ENCODE measurements around the gene SETBP1. TPM values are rescaled to one million over a fixed set of nuclear protein-coding genes. Genes with fewer than 3 reads are reported as not detected.

Gene SETBP1
- total RNA-seq, 1 experiment from 2014 or later: 11.9 TPM

DNA sequence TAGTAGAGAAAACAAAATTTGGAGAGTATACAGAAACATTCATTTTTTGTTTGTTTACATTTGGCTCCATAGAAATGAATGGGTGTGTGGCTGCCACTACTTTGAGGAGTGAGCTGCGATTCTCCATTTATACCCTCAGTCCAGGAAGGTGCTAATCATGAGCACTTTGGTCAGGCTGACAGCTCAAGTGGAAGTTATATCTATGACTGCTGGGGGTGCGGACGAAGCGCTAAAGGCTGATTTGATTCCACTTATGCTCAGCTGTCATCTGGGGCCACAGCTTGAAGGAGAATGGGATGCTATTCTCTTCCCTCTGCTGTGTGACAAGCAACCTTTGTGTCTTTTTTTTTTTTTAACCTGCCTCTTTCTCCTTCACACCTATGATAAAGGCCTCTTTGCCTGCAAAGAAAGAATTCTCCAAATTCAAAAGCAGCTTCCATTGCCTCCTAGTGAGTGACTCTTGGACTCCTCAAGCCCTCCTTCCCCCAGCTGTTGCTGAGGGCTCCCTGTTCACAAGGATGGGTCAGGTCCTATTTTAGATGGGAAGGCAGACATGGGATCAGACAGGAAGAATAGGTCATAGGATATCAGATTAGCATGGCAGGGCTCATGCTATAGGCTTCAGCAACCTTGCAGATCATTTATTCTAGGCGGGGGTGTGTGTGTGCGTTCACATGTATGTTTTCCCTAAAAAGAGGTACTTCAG lies 201.6 kb downstream of the SETBP1 start:
- Histone ChIP-seq H3K9me3 (replicated peaks) (no peaks in the 10 kb centered on the region), H3K4me3 (no peak overlapping the region), H3K27me3 (no peaks in the 10 kb centered on the region), H3K27ac (no peak overlapping the region), H3K36me3 (no peaks in the 10 kb centered on the region), H3K4me1 (no peaks in the 10 kb centered on the region)
- DNase-seq: peak in 1 of 2 experiments; percentile 28

- Histone ChIP-seq H3K4me3 (no peak overlapping the region), H3K36me3 (no peaks in the 10 kb centered on the region), H3K27me3 (no peaks in the 10 kb centered on the region), H3K4me1 (no peaks in the 10 kb centered on the region), H3K9me3 (replicated peaks) (no peaks in the 10 kb centered on the region), H3K27ac (no peak overlapping the region)
- DNase-seq: no peak
These were observed 203.0 kb downstream of the SETBP1 start for GRCh38 chr18:44883671-44884070.

DNA sequence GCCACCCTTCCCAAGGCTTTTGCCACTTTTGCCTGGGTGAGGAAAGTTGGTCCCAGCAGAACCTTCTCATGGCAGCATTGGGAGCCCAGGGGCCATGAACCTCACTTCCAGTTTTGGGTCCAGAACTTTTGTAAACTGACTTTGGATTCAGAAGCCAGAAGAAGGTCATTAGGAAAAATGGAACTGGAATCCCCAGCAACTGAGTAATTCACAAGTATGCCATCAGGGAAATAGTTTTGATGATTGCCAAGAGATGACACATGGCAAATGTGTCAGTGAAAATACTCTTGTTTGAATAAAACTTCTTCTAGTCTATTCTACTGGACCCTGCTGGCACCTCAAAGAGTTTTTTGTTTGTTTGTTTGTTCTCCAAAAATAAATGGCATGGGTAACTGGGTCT lies 203.7 kb downstream of the SETBP1 start:
- H3K27me3 ChIP-seq: no peaks in the 10 kb centered on the region
- no peaks in the 10 kb centered on the region for H3K9me3 ChIP-seq (replicated peaks)
- no peaks in the 10 kb centered on the region for H3K4me1 ChIP-seq
- H3K27ac ChIP-seq: no peak overlapping the region
- no peaks in the 10 kb centered on the region for H3K36me3 ChIP-seq
- no peak overlapping the region for H3K4me3 ChIP-seq
- DNase-seq: no peak

DNA sequence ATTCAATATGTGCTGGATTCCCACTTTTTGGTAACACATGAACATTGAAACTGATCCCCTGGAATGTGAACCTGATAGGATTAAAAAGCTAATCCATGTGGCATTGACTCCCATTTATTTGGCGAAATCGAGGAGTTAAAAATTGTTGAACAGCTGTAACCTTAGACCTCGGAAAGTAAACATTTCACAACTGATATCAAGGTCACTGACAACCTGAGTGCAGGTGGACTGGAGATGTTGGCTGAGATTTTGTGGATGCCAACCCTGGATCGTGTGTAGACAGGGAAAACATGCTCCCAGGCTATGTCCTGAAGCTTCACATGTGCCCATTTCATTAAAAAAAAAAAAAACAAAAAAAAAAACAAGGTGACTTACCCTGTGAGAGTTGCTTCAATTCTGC lies 204.8 kb downstream of the SETBP1 start:
- Histone ChIP-seq H3K9me3 (replicated peaks) (no peaks in the 10 kb centered on the region), H3K4me1 (no peaks in the 10 kb centered on the region), H3K27ac (no peak overlapping the region), H3K36me3 (no peaks in the 10 kb centered on the region), H3K27me3 (no peaks in the 10 kb centered on the region), H3K4me3 (no peak overlapping the region)
- no peak for DNase-seq

DNA sequence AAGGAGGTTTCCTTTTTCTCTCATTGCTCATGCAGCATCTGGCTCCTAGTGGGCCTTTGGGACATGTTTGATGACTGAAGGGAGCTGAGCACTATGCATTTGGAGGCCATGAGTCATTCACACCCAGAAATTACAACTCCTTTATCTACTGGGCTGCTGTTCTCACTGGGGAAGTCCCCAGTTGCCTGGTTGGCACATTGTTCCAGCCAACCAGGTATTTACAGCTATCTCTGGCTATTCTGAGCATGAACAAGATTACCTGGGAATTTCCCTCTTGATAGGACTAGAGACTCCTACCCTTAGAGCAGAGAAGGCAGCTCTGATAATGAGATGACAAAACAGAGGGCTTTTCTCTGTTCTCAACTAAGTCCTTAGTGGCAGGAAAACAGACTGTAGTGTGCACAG lies 206.5 kb downstream of the SETBP1 start:
- H3K4me1 ChIP-seq: no peaks in the 10 kb centered on the region
- H3K4me3 ChIP-seq: no peak overlapping the region
- DNase-seq: peak in 1 of 2 experiments; percentile 4
- H3K27ac ChIP-seq: no peak overlapping the region
- no peaks in the 10 kb centered on the region for H3K36me3 ChIP-seq
- H3K9me3 ChIP-seq (replicated peaks): no peaks in the 10 kb centered on the region
- H3K27me3 ChIP-seq: no peaks in the 10 kb centered on the region

DNA sequence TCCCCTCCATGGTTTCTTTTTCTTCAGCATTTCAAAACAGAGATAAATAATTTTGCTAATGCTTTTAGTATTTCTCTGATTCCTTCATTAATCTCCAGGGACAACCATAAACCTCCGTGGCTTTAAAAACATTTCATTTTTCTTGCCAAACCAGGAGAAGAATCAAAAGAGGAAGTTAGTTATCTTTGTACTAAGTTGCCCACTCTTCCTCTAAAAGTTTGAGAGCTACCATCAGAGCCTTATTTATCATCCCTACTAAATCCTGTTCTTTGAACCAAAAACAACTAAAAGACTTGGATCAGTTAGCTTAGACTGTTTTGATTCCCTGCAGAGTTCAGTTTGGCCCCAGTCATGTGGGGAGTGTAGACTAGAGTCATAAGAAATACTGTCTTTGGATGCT lies 208.4 kb downstream of the SETBP1 start:
- DNase-seq: no peak
- no peaks in the 10 kb centered on the region for H3K9me3 ChIP-seq (replicated peaks)
- H3K27me3 ChIP-seq: no peaks in the 10 kb centered on the region
- H3K4me3 ChIP-seq: no peak overlapping the region
- H3K36me3 ChIP-seq: no peaks in the 10 kb centered on the region
- no peaks in the 10 kb centered on the region for H3K4me1 ChIP-seq
- H3K27ac ChIP-seq: no peak overlapping the region

GRCh38 chr18:44893045-44893706 lies 212.5 kb downstream of the SETBP1 start:
- peaks cover 19% of the 10 kb centered on the region for H3K4me1 ChIP-seq
- H3K27me3 ChIP-seq: no peaks in the 10 kb centered on the region
- no peak overlapping the region for H3K27ac ChIP-seq
- DNase-seq: no peak
- H3K9me3 ChIP-seq (replicated peaks): no peaks in the 10 kb centered on the region
- no peak overlapping the region for H3K4me3 ChIP-seq
- H3K36me3 ChIP-seq: no peaks in the 10 kb centered on the region

DNA sequence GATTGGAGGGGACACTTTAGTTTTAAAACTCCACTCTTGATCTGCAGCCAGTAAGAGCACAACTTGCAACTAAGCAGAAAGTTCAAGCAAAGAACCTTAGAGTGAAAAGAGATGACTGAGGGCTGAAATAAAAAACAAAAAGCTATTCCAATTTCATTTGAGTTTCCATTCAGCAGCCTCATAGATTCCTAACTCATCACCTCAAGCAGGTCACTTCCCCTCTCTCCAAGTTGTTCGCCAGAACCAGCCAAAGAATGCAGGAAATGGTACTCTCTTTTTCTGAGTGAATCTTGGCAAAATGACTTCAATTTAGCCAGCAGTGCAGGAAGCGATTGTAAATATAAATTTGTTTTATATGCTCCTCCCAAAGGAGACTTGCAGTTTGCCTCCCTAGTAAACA lies 213.3 kb downstream of the SETBP1 start:
- no peak for DNase-seq
- no peak overlapping the region for H3K4me3 ChIP-seq
- H3K36me3 ChIP-seq: no peaks in the 10 kb centered on the region
- H3K9me3 ChIP-seq (replicated peaks): no peaks in the 10 kb centered on the region
- no peak overlapping the region for H3K27ac ChIP-seq
- H3K27me3 ChIP-seq: no peaks in the 10 kb centered on the region
- H3K4me1 ChIP-seq: peaks cover 27% of the 10 kb centered on the region

- H3K4me3 ChIP-seq: no peak overlapping the region
- peaks cover 29% of the 10 kb centered on the region for H3K4me1 ChIP-seq
- no peaks in the 10 kb centered on the region for H3K36me3 ChIP-seq
- no peaks in the 10 kb centered on the region for H3K27me3 ChIP-seq
- no peak overlapping the region for H3K27ac ChIP-seq
- peak; percentile 45 to 69 for DNase-seq
- H3K9me3 ChIP-seq (replicated peaks): no peaks in the 10 kb centered on the region
These were observed 214.6 kb downstream of the SETBP1 start for GRCh38 chr18:44895176-44895798.

DNA sequence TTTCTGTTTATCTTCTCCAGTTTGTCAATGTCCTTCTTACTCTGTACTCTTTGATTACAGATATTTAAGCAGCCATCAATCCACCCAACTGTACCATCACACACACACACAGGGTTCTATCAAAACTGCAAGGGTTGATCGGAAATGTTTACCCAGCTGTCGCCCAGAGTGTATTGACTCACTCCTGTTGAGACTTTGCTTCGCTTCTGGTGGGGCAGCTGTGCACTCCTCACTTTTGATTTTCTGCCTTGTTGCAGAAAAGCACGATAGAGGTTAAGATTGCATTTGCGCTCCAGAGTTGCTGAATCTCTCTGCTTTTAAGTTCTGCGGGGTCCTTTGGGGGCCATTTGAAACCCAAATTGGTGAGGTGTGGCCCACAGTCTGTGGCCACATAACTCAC lies 216.2 kb downstream of the SETBP1 start:
- Histone ChIP-seq H3K4me1 (peaks cover 29% of the 10 kb centered on the region), H3K4me3 (peak overlapping the region; percentile 43), H3K9me3 (replicated peaks) (no peaks in the 10 kb centered on the region), H3K27ac (peak overlapping the region; percentile 84), H3K27me3 (no peaks in the 10 kb centered on the region), H3K36me3 (no peaks in the 10 kb centered on the region)
- peak; percentile 78 to 87 for DNase-seq

GRCh38 chr18:44897411-44897810 lies 216.7 kb downstream of the SETBP1 start:
- DNase-seq: peak; percentile 11 to 51
- Histone ChIP-seq H3K36me3 (no peaks in the 10 kb centered on the region), H3K27ac (peak overlapping the region; percentile 84), H3K27me3 (no peaks in the 10 kb centered on the region), H3K9me3 (replicated peaks) (no peaks in the 10 kb centered on the region), H3K4me3 (peak overlapping the region; percentile 43), H3K4me1 (peaks cover 29% of the 10 kb centered on the region)

- no peaks in the 10 kb centered on the region for H3K9me3 ChIP-seq (replicated peaks)
- no peaks in the 10 kb centered on the region for H3K27me3 ChIP-seq
- peaks cover 29% of the 10 kb centered on the region for H3K4me1 ChIP-seq
- H3K36me3 ChIP-seq: no peaks in the 10 kb centered on the region
- no peak for DNase-seq
- H3K27ac ChIP-seq: peak overlapping the region; percentile 84
- H3K4me3 ChIP-seq: no peak overlapping the region
These were observed 217.1 kb downstream of the SETBP1 start for GRCh38 chr18:44897816-44898215.

DNA sequence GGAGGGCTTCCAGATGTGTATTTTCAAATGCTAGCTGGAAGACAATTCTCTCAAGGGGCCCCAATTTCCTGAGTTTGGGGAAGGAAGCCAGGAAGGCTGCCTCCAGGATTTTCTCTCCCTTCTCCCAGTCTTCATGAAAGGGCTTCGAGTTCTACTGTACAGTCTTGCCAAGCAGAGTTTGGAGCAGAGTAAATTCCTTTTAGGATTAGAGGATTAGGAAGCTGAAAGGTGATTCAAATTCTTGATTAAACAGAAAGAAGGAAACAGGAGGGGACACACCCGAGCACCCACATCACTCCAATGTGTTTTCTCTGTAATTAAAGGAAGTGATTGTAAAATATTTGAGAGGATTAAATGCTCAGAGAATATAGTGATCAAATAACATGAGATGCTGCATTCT lies 217.8 kb downstream of the SETBP1 start:
- no peaks in the 10 kb centered on the region for H3K9me3 ChIP-seq (replicated peaks)
- peak overlapping the region; percentile 84 for H3K27ac ChIP-seq
- H3K36me3 ChIP-seq: no peaks in the 10 kb centered on the region
- no peak overlapping the region for H3K4me3 ChIP-seq
- peak in 1 of 2 experiments; percentile 47 for DNase-seq
- H3K27me3 ChIP-seq: no peaks in the 10 kb centered on the region
- H3K4me1 ChIP-seq: peaks cover 29% of the 10 kb centered on the region

DNA sequence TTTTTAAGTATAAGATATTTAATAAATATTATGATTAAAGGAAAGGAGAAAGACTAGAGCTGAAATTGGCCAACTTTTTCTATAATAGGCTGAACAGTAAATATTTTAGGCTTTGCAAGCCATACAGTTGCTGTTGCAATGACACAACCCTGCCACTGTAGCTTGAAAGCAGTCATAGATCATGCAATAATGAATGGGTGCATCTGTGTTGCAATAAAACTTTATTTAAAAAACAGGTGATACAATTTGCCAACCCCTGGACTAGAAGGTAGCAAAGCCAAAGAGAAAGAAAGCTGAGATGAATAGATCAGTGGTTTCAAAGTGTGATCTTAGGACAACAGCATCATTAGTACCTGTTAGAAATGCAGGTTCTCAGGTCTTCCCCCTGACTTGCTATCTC lies 219.1 kb downstream of the SETBP1 start:
- Histone ChIP-seq H3K27me3 (no peaks in the 10 kb centered on the region), H3K9me3 (replicated peaks) (no peaks in the 10 kb centered on the region), H3K4me1 (peaks cover 29% of the 10 kb centered on the region), H3K27ac (no peak overlapping the region), H3K36me3 (no peaks in the 10 kb centered on the region), H3K4me3 (no peak overlapping the region)
- no peak for DNase-seq

DNA sequence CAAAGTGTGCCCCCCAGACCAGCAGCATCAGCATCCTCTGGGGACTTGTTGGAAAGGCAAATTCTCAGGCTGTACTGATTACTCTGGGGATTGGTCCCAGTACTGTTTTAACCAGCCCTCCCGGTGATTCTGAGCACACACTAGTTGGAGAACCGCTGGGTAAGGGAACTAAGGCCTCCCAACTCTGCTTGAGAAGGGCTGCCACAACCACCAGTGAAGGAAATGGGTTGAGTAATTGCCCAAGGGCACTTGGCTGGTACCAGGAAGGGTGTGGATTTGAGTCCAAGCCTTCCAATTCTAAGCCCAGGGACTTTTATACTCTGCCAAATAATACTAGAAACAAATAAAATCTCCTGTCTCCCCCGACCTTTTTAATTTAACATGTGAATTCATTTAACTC lies 219.9 kb downstream of the SETBP1 start:
- no peaks in the 10 kb centered on the region for H3K9me3 ChIP-seq (replicated peaks)
- no peak overlapping the region for H3K27ac ChIP-seq
- DNase-seq: no peak
- H3K4me1 ChIP-seq: peaks cover 28% of the 10 kb centered on the region
- no peaks in the 10 kb centered on the region for H3K27me3 ChIP-seq
- H3K4me3 ChIP-seq: no peak overlapping the region
- no peaks in the 10 kb centered on the region for H3K36me3 ChIP-seq
